ENCODE measurements around the gene DEFB119. TPM values are rescaled to one million over a fixed set of nuclear protein-coding genes. Genes with fewer than 3 reads are reported as not detected.
"Not testable (repeated sequence)": the region's sequence is repeated elsewhere in the genome, so short reads cannot be mapped to it uniquely, and the experiment has no call there.

Gene DEFB119, protein sequence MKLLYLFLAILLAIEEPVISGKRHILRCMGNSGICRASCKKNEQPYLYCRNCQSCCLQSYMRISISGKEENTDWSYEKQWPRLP
- total RNA-seq (ENCODE audit: unreplicated experiment), result not detected
- long read RNA-seq, result 0 reads

- no peaks in the 10 kb centered on the region for H3K4me1 Mint-ChIP-seq (ENCODE audit: low read depth, unreplicated experiment)
- TF ChIP-seq CTCF (IDR thresholded peaks at IDR 0.05; ENCODE audit: partially characterized antibody, unreplicated experiment), result no peak
- H3K4me3 Mint-ChIP-seq (ENCODE audit: unreplicated experiment), result no peak within 1 kb of the TSS
- H3K27ac Mint-ChIP-seq (ENCODE audit: unreplicated experiment), result no peak within 1 kb of the TSS
- peaks cover 6% of the 10 kb centered on the region for H3K27me3 Mint-ChIP-seq (ENCODE audit: unreplicated experiment)
- H3K36me3 Mint-ChIP-seq (ENCODE audit: unreplicated experiment), result no peaks in the 10 kb centered on the region
- peaks cover 14% of the 10 kb centered on the region for H3K9me3 Mint-ChIP-seq (ENCODE audit: unreplicated experiment)
- DNase-seq, result no peak
Observed at GRCh38 chr20:31390490-31390889, at the start of gene DEFB119. Gene DEFB119 (minus strand): TSS chr20:31390590. CDS start chr20:31390483, 107 bp downstream.

DNA sequence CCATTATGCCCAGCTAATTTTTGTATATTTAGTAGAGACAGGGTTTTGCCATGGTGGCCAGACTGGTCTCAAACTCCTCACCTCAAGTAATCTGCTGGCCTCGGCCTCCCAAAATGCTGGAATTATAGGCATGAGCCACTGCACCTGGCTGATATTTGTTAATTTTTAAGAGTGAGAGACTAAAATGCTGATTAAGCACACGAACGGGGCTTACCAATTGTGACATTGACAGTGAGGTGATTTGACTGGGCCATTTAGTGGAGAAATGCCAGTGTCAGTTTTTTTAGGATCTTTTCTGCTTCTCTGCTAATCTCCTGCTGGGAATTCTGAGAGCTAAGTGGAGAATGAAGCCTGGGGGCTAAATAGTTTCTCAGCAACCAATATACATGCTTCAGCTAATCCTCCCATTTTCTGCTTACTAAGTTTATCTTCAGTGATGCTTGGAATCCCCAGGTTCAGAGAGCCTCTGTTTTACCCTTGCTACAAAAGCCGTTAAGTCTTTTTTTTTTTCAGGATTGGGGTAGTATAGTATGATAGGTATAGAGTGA, 40.3 kb upstream of the DEFB119 start:
- Mint-ChIP-seq H3K4me1 (ENCODE audit: low read depth, unreplicated experiment) (no peaks in the 10 kb centered on the region), H3K27me3 (ENCODE audit: unreplicated experiment) (no peaks in the 10 kb centered on the region), H3K27ac (ENCODE audit: unreplicated experiment) (no peak overlapping the region), H3K9me3 (ENCODE audit: unreplicated experiment) (peaks cover 8% of the 10 kb centered on the region), H3K36me3 (ENCODE audit: unreplicated experiment) (peaks cover 2% of the 10 kb centered on the region), H3K4me3 (ENCODE audit: unreplicated experiment) (no peak overlapping the region)
- DNase-seq, result no peak
- no peak for TF ChIP-seq CTCF (IDR thresholded peaks at IDR 0.05; ENCODE audit: partially characterized antibody, unreplicated experiment)

DNA sequence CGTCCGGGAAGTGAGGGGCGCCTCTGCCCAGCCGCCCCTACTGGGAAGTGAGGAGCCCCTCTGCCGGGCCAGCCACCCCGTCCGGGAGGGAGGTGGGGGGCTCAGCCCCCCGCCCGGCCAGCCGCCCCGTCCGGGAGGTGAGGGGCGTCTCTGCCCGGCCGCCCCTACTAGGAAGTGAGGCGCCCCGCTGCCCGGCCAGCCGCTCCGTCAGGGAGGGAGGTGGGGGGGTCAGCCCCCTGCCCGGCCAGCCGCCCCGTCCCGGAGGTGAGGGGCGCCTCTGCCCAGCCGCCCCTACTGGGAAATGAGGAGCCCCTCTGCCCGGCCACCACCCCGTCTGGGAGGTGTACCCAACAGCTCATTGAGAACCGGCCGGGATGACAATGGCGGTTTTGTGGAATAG, 37.2 kb upstream of the DEFB119 start:
- H3K4me3 Mint-ChIP-seq (ENCODE audit: unreplicated experiment); H3K4me1 Mint-ChIP-seq (ENCODE audit: low read depth, unreplicated experiment); DNase-seq; H3K27me3 Mint-ChIP-seq (ENCODE audit: unreplicated experiment); H3K36me3 Mint-ChIP-seq (ENCODE audit: unreplicated experiment); H3K27ac Mint-ChIP-seq (ENCODE audit: unreplicated experiment): not testable (repeated sequence)
- H3K9me3 Mint-ChIP-seq (ENCODE audit: unreplicated experiment), result peaks cover 17% of the 10 kb centered on the region

GRCh38 chr20:31426891-31427551, 36.6 kb upstream of the DEFB119 start:
- peak; percentile 34 for DNase-seq
- not testable (repeated sequence) for H3K36me3 Mint-ChIP-seq (ENCODE audit: unreplicated experiment); H3K4me1 Mint-ChIP-seq (ENCODE audit: low read depth, unreplicated experiment); H3K4me3 Mint-ChIP-seq (ENCODE audit: unreplicated experiment); H3K27me3 Mint-ChIP-seq (ENCODE audit: unreplicated experiment); H3K27ac Mint-ChIP-seq (ENCODE audit: unreplicated experiment)
- peaks cover 15% of the 10 kb centered on the region for H3K9me3 Mint-ChIP-seq (ENCODE audit: unreplicated experiment)

GRCh38 chr20:31425797-31426196, 35.4 kb upstream of the DEFB119 start:
- Mint-ChIP-seq H3K36me3 (ENCODE audit: unreplicated experiment) (peaks cover 5% of the 10 kb centered on the region), H3K9me3 (ENCODE audit: unreplicated experiment) (peaks cover 15% of the 10 kb centered on the region), H3K27me3 (ENCODE audit: unreplicated experiment) (no peaks in the 10 kb centered on the region), H3K4me3 (ENCODE audit: unreplicated experiment) (no peak overlapping the region), H3K4me1 (ENCODE audit: low read depth, unreplicated experiment) (no peaks in the 10 kb centered on the region), H3K27ac (ENCODE audit: unreplicated experiment) (no peak overlapping the region)
- DNase-seq, result no peak
- TF ChIP-seq CTCF (IDR thresholded peaks at IDR 0.05; ENCODE audit: partially characterized antibody, unreplicated experiment), result no peak

DNA sequence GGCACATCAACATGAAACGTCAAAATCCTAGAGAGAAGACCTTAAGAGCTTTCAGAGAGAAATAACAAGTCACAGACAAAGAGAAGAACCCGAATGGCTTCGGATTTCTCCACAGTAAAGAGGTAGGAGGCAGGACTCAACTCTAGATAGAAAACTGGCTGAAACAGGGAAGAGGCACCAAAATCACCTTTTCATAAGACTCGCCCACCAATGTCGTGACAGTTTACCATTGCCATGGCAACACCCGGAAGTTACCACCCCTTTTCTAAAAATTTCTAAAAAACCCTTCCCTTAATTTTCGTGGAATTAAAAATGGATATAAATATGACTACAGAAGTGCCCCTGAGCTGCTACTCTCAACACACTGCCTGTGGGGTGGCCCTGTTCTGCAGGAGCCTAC, 27.9 kb upstream of the DEFB119 start:
- no peak for DNase-seq
- Mint-ChIP-seq H3K4me1 (ENCODE audit: low read depth, unreplicated experiment) (no peaks in the 10 kb centered on the region), H3K27ac (ENCODE audit: unreplicated experiment) (no peak overlapping the region), H3K36me3 (ENCODE audit: unreplicated experiment) (no peaks in the 10 kb centered on the region), H3K9me3 (ENCODE audit: unreplicated experiment) (no peaks in the 10 kb centered on the region), H3K4me3 (ENCODE audit: unreplicated experiment) (no peak overlapping the region), H3K27me3 (ENCODE audit: unreplicated experiment) (peaks cover 1% of the 10 kb centered on the region)
- TF ChIP-seq CTCF (IDR thresholded peaks at IDR 0.05; ENCODE audit: partially characterized antibody, unreplicated experiment), result no peak
